Kidney (tissue), 14 donors: ENCODE data around the gene RPTOR. TPM values are rescaled to one million over a fixed set of nuclear protein-coding genes. Genes with fewer than 3 reads are reported as not detected.

ENCODE experiments used
- DNase-seq, 5 donors: peaks; one replicate each; pipeline ENCODE4 v3.0.0-alpha.2; 2013 to 2020
- FAIRE-seq: peaks from 2 replicates; lab custom pipeline; 2012; peaks lifted over from hg19 to GRCh38; lab: Jason Lieb, UNC
- H3K27ac ChIP-seq, 2 donors: one replicate each; pipeline ENCODE4 v1.7.0; 2013; ENCODE audit warnings: low read depth in 2 of 2, low read length in 2 of 2, inconsistent platforms in 1 of 2
- H3K27me3 ChIP-seq: one replicate; pipeline ENCODE4 v1.7.1; 2013; ENCODE audit warnings: low read length, inconsistent platforms; ENCODE audit not compliant: control insufficient read depth, insufficient read depth
- H3K36me3 ChIP-seq, 3 donors: one replicate each; pipeline versions ENCODE4 v1.7.0 to v1.7.1; 2013; ENCODE audit warnings: low read length in 3 of 3, control low read depth in 1 of 3, inconsistent platforms in 1 of 3; ENCODE audit not compliant: insufficient read depth in 3 of 3, control insufficient read depth in 2 of 3
- H3K4me1 ChIP-seq, 3 donors: one replicate each; pipeline versions ENCODE4 v1.7.0 to v1.7.1; 2013; ENCODE audit warnings: low read length in 3 of 3, inconsistent platforms in 1 of 3, low read depth in 1 of 3; ENCODE audit not compliant: control insufficient read depth in 2 of 3, insufficient read depth in 2 of 3
- H3K4me3 ChIP-seq, 3 donors: one replicate each; pipeline versions ENCODE4 v1.7.0 to v1.8.1; 2013; ENCODE audit warnings: low read length in 3 of 3, control low read depth in 1 of 3, inconsistent platforms in 1 of 3
- H3K9ac ChIP-seq, 3 donors: one replicate each; pipeline versions ENCODE4 v1.7.0 to v1.7.1; 2013; ENCODE audit warnings: low read length in 3 of 3, control low read depth in 1 of 3, inconsistent platforms in 1 of 3
- H3K9me3 ChIP-seq, 3 donors: one replicate each; pipeline versions ENCODE4 v1.7.0 to v1.7.1; 2013; ENCODE audit warnings: low read length in 3 of 3, control low read depth in 1 of 3, inconsistent platforms in 1 of 3; ENCODE audit not compliant: control insufficient read depth in 2 of 3, insufficient read depth in 1 of 3
- intact Hi-C: fragments of 100-400 bp; cut with DNase I; formaldehyde crosslinking; loops from one replicate; pipeline ENCODE4 v1.11.1; 2022
- polyA plus RNA-seq: library from polyadenylated mRNA; stranded (reverse); fragments of 350-450 nt; fragmentation: Illumina TruSeq; extraction: RNeasy Lipid Tissue Mini Kit (QIAGEN cat#74804); gene quantifications from one replicate; pipeline ENCODE4 v1.2.3, GENCODE V29; 2014; ENCODE audit warnings: low read depth, low replicate concordance; ENCODE audit not compliant: insufficient read depth
- total RNA-seq: library from RNA; stranded (reverse); fragmentation: NEBNext Ultra II Directional; extraction: Animal tissue kit (Norgen Biotek cat#: 25700); gene quantifications from one replicate; pipeline ENCODE4 v1.2.1, GENCODE V29; 2021
- TF ChIP-seq, protein P1 (sequence below): IDR thresholded peaks from 3 replicates; pipeline ENCODE4 v1.5.1; 2012; ENCODE audit warnings: mild to moderate bottlenecking, moderate library complexity, borderline replicate concordance; ENCODE audit not compliant: insufficient read depth; ENCODE audit errors: extremely low read depth
- donor health status: control.
- donor health status: control.
- donor health status: control.
- donor health status: control.
- donor health status: control.
- donor health status: DM: yes; HTN: yes; CAD: no.
- donor health status: Normal renal cell carcinoma (clear cell type).

The RPTOR gene
- total and polyA plus RNA-seq, 2 donors from 2014 or later = 5.5 to 37.6 TPM

DNA sequence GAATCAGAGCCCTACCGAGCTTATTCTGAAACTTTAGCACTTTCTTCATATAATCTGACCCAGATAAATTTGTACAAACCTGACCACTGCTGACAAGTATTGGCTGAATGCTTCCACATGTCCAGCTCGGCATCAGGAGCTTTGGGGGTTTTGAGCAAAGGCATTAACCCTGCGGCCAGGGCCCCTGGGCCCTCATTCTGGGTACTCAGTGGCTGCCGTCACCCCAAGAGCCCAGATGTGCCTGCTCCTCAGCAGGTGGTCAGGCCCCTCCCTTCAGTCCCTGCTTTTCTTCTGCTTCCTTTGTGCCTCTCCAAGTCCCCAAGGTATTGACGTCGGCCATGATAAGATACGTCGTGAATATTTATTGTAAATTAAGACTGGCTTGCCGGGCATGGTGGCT is 399.7 kb downstream of the RPTOR start:
- peak in 1 of 5 donors; percentile 32 for DNase-seq
- H3K9me3 ChIP-seq = no peaks in the 10 kb centered on the region
- H3K4me1 ChIP-seq = peaks cover 0 to 9% (median 4%) of the 10 kb centered on the region in 3 donors
- intact Hi-C loops = no loop called here
- no peaks in the 10 kb centered on the region for H3K27me3 ChIP-seq
- H3K36me3 ChIP-seq = peaks cover 0 to 14% (median 6%) of the 10 kb centered on the region in 3 donors
- no peak overlapping the region for H3K9ac ChIP-seq
- FAIRE-seq = no peak
- H3K27ac ChIP-seq = no peak overlapping the region
- no peak overlapping the region for H3K4me3 ChIP-seq
- TF ChIP-seq, protein P1, sequence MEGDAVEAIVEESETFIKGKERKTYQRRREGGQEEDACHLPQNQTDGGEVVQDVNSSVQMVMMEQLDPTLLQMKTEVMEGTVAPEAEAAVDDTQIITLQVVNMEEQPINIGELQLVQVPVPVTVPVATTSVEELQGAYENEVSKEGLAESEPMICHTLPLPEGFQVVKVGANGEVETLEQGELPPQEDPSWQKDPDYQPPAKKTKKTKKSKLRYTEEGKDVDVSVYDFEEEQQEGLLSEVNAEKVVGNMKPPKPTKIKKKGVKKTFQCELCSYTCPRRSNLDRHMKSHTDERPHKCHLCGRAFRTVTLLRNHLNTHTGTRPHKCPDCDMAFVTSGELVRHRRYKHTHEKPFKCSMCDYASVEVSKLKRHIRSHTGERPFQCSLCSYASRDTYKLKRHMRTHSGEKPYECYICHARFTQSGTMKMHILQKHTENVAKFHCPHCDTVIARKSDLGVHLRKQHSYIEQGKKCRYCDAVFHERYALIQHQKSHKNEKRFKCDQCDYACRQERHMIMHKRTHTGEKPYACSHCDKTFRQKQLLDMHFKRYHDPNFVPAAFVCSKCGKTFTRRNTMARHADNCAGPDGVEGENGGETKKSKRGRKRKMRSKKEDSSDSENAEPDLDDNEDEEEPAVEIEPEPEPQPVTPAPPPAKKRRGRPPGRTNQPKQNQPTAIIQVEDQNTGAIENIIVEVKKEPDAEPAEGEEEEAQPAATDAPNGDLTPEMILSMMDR = no peak

DNA sequence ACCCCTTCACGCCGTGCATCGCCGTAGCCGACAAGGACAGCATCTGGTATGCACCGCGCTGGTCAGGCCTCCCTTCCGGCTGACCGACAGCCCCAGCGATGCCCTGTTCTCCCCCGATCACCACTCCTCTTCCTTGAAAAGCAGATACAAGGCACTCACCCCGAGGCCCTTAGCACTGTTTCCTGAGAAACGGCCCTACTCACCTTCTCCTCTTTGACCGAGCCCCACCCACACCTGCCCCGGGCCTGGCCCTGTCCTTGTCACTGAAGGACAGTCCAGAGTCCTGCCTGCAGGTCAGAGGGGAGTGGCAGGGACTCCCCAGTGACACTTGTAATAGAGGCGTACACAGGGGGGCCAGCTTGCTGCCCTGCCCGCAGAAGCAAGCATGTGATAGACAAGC is 401.1 kb downstream of the RPTOR start:
- DNase-seq (peak in 1 of 5 donors; percentile 56), FAIRE-seq (no peak)
- H3K9me3 ChIP-seq = no peaks in the 10 kb centered on the region
- H3K9ac ChIP-seq = no peak overlapping the region
- TF ChIP-seq, protein P1 = no peak
- intact Hi-C loops = no loop called here
- H3K4me1 ChIP-seq = peaks cover 0 to 9% (median 4%) of the 10 kb centered on the region in 3 donors
- H3K27me3 ChIP-seq = no peaks in the 10 kb centered on the region
- H3K4me3 ChIP-seq = no peak overlapping the region
- peaks cover 0 to 14% (median 6%) of the 10 kb centered on the region in 3 donors for H3K36me3 ChIP-seq
- no peak overlapping the region for H3K27ac ChIP-seq

DNA sequence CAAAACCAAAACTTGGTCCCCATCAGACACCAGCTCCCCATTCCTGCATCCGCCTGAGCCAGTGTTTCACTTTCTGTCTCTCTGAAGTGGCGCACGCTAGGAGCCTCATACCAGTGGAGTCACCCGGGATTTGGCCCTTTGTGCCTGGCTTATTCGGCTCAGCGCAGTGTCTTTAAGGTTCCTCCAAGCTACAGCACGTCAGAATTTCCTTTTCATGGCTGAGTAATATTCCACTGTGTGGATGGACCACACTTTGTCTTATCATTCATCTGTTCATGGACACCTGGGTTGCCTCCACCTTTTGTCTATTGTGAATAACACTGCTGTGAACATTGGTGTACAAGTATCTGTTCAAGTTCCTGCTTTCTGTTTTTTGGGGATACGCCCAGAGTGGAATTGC is 401.8 kb downstream of the RPTOR start:
- DNase-seq = peak in 1 of 5 donors; percentile 38
- intact Hi-C loops = no loop called here
- H3K9ac ChIP-seq = no peak overlapping the region

More for the DNA sequence above, 401.8 kb downstream of the RPTOR start:
- TF ChIP-seq, protein P1 = no peak
- Histone ChIP-seq H3K27me3 (no peaks in the 10 kb centered on the region), H3K4me3 (no peak overlapping the region), H3K4me1 (peaks cover 0 to 9% (median 4%) of the 10 kb centered on the region in 3 donors), H3K9me3 (no peaks in the 10 kb centered on the region), H3K27ac (no peak overlapping the region), H3K36me3 (peaks cover 0 to 14% (median 6%) of the 10 kb centered on the region in 3 donors)
- FAIRE-seq = no peak
